Pancreas (tissue), 10 donors: Measurements from ENCODE around the gene COL13A1. TPM values are rescaled to one million over a fixed set of nuclear protein-coding genes. Genes with fewer than 3 reads are reported as not detected.

Source experiments
- ATAC-seq, 4 donors: fragments of 200-7000 bp; cut with Tn5 transposase; one replicate each; pipeline versions ENCODE4 v1.8.0 to v1.9.1; 2020; ENCODE audit warnings: mild to moderate bottlenecking in 4 of 4, moderate library complexity in 4 of 4
- DNase-seq, 6 donors: peaks; one replicate each; pipeline ENCODE4 v3.0.0-alpha.2; 2020
- FAIRE-seq: peaks from 2 replicates; lab custom pipeline; 2012; peaks lifted over from hg19 to GRCh38; lab: Jason Lieb, UNC
- H3K27ac ChIP-seq, 4 donors: fragments of 200-600 bp; sonication (generic); 1 replicate in 3 of 4; 2 replicates in 1 of 4; pipeline versions ENCODE4 v1.5.0 to v1.8.0; 2020
- H3K27me3 ChIP-seq, 4 donors: fragments of 200-600 bp; one replicate each; pipeline ENCODE4 v1.8.0; 2021
- H3K36me3 ChIP-seq, 3 donors: fragments of 200-600 bp; sonication (generic) in 1 of 3; one replicate each; pipeline versions ENCODE4 v1.5.0 to v1.8.0; 2020 to 2021
- H3K4me1 ChIP-seq, 3 donors: fragments of 200-600 bp; one replicate each; pipeline ENCODE4 v1.8.0; 2021
- H3K4me3 ChIP-seq, 4 donors: fragments of 200-600 bp; sonication (generic) in 2 of 4; one replicate each; pipeline versions ENCODE4 v1.5.0 to v1.8.0; 2020 to 2021
- H3K9me3 ChIP-seq, 4 donors: fragments of 200-600 bp; one replicate each; pipeline ENCODE4 v1.8.0; 2021
- WGBS, 2 donors: extraction: QIAGEN DNeasy Blood & Tissue Kit; methylation state at CpG; one replicate each; pipeline ENCODE4 v1.1.7; 2013; 5-methylcytosine and 5-hydroxymethylcytosine counted together
- intact Hi-C, 3 donors: fragments of 100-400 bp; cut with DNase I; formaldehyde crosslinking; loops; one replicate each; pipeline versions ENCODE4 v1.11.1 to v1.14.2; 2022
- polyA plus RNA-seq, 2 donors: library from polyadenylated mRNA; stranded (reverse); fragments of 200-250 nt; gene quantifications; one replicate each; pipeline ENCODE4 v1.2.3, GENCODE V29; 2013
- total RNA-seq, 6 donors: library from RNA; stranded (reverse); fragmentation: NEBNext Ultra II Directional in 4 of 6; extraction: Animal tissue kit (Norgen Biotek cat#: 25700) in 4 of 6; gene quantifications; one replicate each; pipeline versions ENCODE4 v1.2.1 to v1.2.4, GENCODE V29; 2021 to 2023
- TF ChIP-seq, protein P1 (sequence below), 4 donors: fragments of 200-600 bp; sonication (generic) in 3 of 4; IDR thresholded peaks; one replicate each; pipeline versions ENCODE4 v1.5.0 to v1.8.0; 2021; ENCODE audit warnings: antibody characterized with exemption in 4 of 4
- donor health status: healthy with polysubstance abuse.
- donor health status: DM: no; HTN: no; CAD: no; lungs with moderate emphysema.
- donor health status: DM: no; HTN: no; CAD: no.
- donor health status: control.
- donor health status: control.
- donor health status: Bipolar disorder and iron deficiency.
- donor health status: DM: yes; HTN: yes; CAD: no.
- donor health status: DM: no; HTN: no; CAD: no.
- donor health status: DM: no; HTN: no; CAD: no.
- donor health status: DM: yes; HTN: yes; CAD: no.

The COL13A1 gene
- total and polyA plus RNA-seq, 8 donors, result 0.35 to 11.7 (median 0.92) TPM

DNA sequence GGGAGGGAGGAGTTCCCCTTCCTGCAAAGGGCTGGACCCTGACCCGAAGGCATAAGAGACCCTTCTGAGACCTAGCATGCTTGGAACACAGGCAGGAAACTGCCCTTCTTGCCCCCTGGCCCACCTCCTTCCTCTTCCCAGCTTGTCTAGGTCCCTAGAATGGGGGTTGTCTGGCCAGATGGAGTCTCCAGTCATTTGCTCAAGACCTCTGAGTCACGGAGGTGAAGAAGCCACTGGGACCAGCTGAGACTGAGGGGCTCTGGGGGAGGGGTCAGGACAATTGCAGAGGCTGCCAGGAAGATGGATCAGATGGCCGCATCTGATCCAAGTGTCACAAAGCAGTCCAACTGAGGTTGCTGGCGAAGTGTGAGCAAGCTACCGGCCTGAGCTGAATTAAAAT lies 46.2 kb downstream of the COL13A1 start:
- 71 to 76% methylated on average over 5 of the region's 5 CpGs for WGBS, 2 donors
- intact Hi-C loops, result no loop called here
- ATAC-seq (no peak), FAIRE-seq (no peak), DNase-seq (no peak)
- no peaks in the 10 kb centered on the region for H3K9me3 ChIP-seq
- TF ChIP-seq, protein P1, sequence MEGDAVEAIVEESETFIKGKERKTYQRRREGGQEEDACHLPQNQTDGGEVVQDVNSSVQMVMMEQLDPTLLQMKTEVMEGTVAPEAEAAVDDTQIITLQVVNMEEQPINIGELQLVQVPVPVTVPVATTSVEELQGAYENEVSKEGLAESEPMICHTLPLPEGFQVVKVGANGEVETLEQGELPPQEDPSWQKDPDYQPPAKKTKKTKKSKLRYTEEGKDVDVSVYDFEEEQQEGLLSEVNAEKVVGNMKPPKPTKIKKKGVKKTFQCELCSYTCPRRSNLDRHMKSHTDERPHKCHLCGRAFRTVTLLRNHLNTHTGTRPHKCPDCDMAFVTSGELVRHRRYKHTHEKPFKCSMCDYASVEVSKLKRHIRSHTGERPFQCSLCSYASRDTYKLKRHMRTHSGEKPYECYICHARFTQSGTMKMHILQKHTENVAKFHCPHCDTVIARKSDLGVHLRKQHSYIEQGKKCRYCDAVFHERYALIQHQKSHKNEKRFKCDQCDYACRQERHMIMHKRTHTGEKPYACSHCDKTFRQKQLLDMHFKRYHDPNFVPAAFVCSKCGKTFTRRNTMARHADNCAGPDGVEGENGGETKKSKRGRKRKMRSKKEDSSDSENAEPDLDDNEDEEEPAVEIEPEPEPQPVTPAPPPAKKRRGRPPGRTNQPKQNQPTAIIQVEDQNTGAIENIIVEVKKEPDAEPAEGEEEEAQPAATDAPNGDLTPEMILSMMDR (IDR thresholded peaks at IDR 0.05), result no peak
- no peak overlapping the region for H3K27ac ChIP-seq
- no peak overlapping the region for H3K4me3 ChIP-seq
- no peaks in the 10 kb centered on the region for H3K27me3 ChIP-seq
- H3K4me1 ChIP-seq, result no peaks in the 10 kb centered on the region
- no peaks in the 10 kb centered on the region for H3K36me3 ChIP-seq

DNA sequence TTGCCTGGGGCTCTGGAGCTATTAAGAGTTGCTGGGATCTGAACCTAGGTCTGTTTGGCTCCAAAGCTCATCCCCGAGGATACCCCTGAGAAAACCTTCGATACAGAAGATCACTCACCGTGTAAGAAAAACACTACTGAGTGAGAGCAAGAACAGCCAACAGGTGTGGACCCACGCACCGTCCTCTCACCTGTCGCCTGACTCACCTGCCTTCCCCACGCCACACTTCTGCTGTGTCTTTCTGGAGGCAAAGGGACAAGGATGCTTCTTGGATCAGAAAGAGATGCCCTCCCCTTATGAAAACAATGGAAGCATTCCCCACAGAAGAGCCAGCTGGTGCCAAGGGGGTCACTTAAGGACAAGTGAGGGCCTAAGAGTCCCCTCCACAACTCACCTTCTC lies 46.7 kb downstream of the COL13A1 start:
- Histone ChIP-seq H3K27me3 (no peaks in the 10 kb centered on the region), H3K36me3 (no peaks in the 10 kb centered on the region), H3K4me3 (no peak overlapping the region), H3K9me3 (no peaks in the 10 kb centered on the region), H3K27ac (no peak overlapping the region), H3K4me1 (no peaks in the 10 kb centered on the region)
- WGBS, 2 donors, result 90 to 93% methylated on average over 7 of the region's 7 CpGs
- intact Hi-C loops, result no loop called here
- ATAC-seq (no peak), DNase-seq (no peak), FAIRE-seq (no peak)
- TF ChIP-seq, protein P1 (IDR thresholded peaks at IDR 0.05), result no peak

DNA sequence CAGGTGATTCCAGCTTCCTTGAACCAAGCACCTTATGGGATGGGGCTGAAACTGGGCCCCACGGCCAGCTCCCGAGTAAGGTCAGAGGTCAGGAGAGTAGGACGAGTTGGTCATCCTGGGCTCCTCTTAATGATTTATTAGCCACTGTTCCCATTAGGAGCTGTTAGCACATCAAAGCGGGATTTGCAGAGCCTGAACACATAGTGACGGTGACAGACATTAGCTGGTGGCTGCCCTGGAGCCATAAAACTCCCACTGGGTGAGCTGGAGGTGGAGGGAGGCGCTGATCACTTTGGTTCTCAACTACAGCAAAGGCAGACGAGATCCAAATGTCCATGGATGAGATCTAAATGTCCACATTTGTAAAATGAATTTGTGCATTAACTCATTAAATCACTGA lies 48.1 kb downstream of the COL13A1 start:
- Histone ChIP-seq H3K4me1 (no peaks in the 10 kb centered on the region), H3K36me3 (no peaks in the 10 kb centered on the region), H3K4me3 (no peak overlapping the region), H3K27me3 (no peaks in the 10 kb centered on the region), H3K27ac (no peak overlapping the region), H3K9me3 (no peaks in the 10 kb centered on the region)
- ATAC-seq (no peak), FAIRE-seq (no peak), DNase-seq (no peak)
- intact Hi-C loops, result no loop called here
- TF ChIP-seq, protein P1 (IDR thresholded peaks at IDR 0.05), result no peak
- WGBS, 2 donors, result 76 to 78% methylated on average over 7 of the region's 7 CpGs

DNA sequence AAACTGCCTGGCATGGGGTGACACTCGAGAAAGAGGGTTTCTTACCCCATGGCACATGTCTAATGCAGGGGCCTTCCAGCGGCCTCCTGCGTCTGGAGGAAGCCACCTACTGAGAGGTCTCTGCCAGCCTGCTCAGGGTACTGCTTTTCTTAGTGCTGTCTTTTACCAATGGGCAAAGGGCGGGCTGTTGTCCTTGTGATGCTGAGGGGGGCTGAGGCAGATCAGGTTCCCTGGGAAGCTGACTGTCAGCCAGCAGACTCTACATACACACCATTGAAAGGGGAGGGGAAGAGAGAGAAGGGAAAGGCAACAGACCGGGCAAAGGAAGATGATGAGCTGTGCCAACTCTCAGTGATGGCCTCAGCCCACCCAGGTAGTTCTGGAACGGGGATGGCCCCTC lies 48.7 kb downstream of the COL13A1 start:
- Histone ChIP-seq H3K9me3 (no peaks in the 10 kb centered on the region), H3K27me3 (no peaks in the 10 kb centered on the region), H3K4me3 (no peak overlapping the region), H3K36me3 (no peaks in the 10 kb centered on the region), H3K27ac (no peak overlapping the region), H3K4me1 (no peaks in the 10 kb centered on the region)
- WGBS, 2 donors, result 68 to 73% methylated on average over 6 of the region's 6 CpGs
- intact Hi-C loops, result no loop called here
- ATAC-seq (no peak), FAIRE-seq (no peak), DNase-seq (no peak)
- TF ChIP-seq, protein P1 (IDR thresholded peaks at IDR 0.05), result no peak

DNA sequence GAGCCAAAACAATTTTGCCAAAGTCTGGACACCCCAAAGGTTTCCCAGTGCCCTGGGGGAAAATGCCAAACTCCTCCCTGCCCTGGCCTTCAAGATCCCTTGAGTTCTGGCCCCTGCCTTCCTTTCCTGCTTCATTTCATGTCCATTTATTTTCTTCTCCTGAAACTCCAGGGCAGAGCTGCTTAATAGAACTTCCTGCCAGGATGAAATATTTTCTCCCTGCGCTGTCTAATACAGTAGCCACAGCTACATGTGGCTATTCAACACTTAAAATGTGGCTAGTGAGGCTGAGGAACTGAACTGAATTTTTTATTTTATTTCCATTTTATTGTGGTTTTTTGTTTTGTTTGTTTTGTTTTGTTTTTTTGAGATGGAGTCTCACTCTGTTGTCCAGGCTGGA lies 49.6 kb downstream of the COL13A1 start:
- Histone ChIP-seq H3K27ac (no peak overlapping the region), H3K4me3 (no peak overlapping the region), H3K4me1 (no peaks in the 10 kb centered on the region), H3K27me3 (no peaks in the 10 kb centered on the region), H3K36me3 (no peaks in the 10 kb centered on the region), H3K9me3 (no peaks in the 10 kb centered on the region)
- 92 to 94% methylated on average over 1 of the region's 1 CpG for WGBS, 2 donors
- ATAC-seq (no peak), DNase-seq (no peak), FAIRE-seq (no peak)
- TF ChIP-seq, protein P1 (IDR thresholded peaks at IDR 0.05), result no peak
- intact Hi-C loops, result no loop called here
